Upper lobe of left lung (tissue), 4 donors: ENCODE measurements around the gene PLAGL1.

ENCODE experiments used
- POLR2A ChIP-seq, 4 donors: fragments of 450-650 bp; IDR thresholded peaks; one replicate each; pipeline ENCODE4 v1.5.1; 2016 to 2017; ENCODE audit warnings: antibody characterized with exemption in 4 of 4, mild to moderate bottlenecking in 2 of 4
- TF ChIP-seq, protein P1 (sequence below), 6 experiments: fragments of 450-650 bp in 4 of 6; fragments of 200-600 bp in 2 of 6; sonication (generic) in 2 of 6; IDR thresholded peaks; one replicate each; pipeline ENCODE4 v1.5.1; 2016 to 2019; ENCODE audit warnings: antibody characterized with exemption in 6 of 6

DNA sequence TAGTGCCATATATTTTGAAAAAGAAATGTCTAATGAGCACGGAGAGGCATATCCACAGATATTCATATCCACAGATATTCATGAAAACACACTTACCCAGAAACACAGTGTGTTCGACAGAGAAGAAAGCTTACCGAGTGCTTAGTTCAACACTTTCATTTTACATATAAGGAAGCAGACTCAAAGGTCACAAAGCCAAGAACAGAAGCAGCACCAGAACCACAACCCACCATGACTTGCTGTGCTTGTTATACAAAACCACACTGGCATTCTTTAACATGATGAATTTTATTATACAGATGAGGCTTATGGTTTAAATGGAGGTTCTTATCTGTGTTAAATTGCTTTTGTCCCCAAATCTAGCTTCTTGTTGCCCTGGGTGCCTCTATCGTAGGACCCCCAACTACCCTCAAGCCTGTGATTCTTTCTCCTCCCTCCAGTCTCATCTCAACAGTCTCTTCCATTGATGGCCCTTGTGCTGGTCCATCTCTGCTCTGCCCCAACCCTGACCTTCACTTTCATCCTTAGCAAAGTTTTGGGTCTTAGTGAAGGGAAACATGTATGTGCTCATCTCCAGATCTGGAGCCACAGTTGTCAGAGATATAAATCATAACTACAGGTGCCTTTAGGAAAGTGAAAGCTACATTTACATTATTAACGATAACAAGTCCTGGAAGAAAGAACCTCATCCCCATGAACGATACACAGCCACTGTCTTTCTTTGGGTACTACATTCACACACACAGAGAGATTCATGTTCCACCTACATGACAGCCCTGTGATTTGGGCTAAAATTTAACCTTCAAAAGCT is 47.3 kb upstream of the PLAGL1 start:
- TF ChIP-seq, protein P1, sequence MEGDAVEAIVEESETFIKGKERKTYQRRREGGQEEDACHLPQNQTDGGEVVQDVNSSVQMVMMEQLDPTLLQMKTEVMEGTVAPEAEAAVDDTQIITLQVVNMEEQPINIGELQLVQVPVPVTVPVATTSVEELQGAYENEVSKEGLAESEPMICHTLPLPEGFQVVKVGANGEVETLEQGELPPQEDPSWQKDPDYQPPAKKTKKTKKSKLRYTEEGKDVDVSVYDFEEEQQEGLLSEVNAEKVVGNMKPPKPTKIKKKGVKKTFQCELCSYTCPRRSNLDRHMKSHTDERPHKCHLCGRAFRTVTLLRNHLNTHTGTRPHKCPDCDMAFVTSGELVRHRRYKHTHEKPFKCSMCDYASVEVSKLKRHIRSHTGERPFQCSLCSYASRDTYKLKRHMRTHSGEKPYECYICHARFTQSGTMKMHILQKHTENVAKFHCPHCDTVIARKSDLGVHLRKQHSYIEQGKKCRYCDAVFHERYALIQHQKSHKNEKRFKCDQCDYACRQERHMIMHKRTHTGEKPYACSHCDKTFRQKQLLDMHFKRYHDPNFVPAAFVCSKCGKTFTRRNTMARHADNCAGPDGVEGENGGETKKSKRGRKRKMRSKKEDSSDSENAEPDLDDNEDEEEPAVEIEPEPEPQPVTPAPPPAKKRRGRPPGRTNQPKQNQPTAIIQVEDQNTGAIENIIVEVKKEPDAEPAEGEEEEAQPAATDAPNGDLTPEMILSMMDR (IDR thresholded peaks at IDR 0.05), result no peak
- TF ChIP-seq POLR2A (IDR thresholded peaks at IDR 0.05), result no peak
